ENCODE measurements around the gene M1AP.

The M1AP gene

GRCh38 chr2:74648009-74648443, at the start of gene M1AP:
Gene M1AP, minus strand, starts transcription at chr2:74648330. Its CDS starts 8,055 bp downstream, at chr2:74640275.
- DNase-seq (ENCODE audit: low read depth): no peak

DNA sequence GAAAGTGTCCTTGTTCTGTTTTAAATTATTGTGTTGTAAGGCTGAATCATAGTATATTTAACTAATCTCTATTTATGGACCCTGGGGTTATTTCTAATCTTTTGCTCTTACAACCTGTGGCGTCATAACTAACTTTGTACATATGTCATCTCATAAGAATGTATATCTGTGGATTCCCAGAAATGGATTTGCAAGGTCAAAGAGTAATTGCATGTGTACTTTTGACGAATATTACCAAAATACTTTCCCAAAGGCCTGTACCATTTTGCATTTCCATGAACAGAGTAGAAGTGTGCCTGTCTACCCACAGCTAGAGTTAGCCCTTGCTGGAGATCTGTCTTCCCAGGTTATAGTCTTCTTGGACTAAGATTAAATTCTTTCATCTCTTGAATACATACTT, 48.7 kb upstream of the M1AP start:
- DNase-seq (ENCODE audit: low read depth): peak; percentile 82

- DNase-seq (ENCODE audit: low read depth): no peak
Measured at GRCh38 chr2:74695663-74696062, 47.5 kb upstream of the M1AP start.

GRCh38 chr2:74694281-74694680, 46.2 kb upstream of the M1AP start:
- no peak for DNase-seq (ENCODE audit: low read depth)

- no peak for DNase-seq (ENCODE audit: low read depth)
Measured at GRCh38 chr2:74693668-74694067, 45.5 kb upstream of the M1AP start.

DNA sequence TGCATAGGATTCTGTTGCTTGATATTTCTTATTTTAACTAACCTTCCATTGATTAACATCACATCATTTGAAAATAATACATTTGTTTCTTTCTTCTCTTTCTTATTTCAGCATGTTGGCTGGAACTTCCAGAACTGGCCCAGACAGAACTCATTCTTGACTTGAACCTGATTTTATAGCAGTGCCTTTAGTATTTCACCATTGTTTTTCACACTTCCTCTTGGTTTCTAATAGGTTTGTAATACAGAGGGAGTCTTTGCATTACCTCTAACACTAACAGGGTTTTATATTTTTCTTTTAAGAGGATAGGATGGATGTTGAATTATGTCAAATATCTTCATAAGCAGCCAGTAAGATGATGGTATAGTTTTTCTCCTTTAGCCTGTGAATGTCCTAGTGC, 45.1 kb upstream of the M1AP start:
- no peak for DNase-seq (ENCODE audit: low read depth)

DNA sequence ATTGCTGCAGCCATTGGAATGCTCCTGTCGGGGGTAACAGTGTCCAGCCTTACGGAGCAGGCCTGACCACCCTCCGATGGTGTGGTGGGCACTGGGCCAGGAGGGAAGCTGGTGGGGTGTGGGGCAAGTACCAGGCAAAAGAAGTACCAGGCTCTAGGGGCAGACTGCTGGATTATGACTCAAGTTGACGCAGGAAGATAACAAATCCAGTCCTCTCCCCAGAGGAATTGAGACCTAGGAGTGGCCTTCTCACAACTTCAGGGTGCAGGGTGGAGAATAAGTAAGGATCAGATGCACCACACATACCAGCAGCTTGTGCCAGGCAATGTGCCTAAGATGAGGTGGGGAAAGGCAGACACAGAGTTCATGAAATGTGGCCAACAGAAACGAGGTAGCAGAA, 43.8 kb upstream of the M1AP start:
- DNase-seq (ENCODE audit: low read depth): no peak

GRCh38 chr2:74690571-74690970, 42.4 kb upstream of the M1AP start:
- peak; percentile 62 for DNase-seq (ENCODE audit: low read depth)

DNA sequence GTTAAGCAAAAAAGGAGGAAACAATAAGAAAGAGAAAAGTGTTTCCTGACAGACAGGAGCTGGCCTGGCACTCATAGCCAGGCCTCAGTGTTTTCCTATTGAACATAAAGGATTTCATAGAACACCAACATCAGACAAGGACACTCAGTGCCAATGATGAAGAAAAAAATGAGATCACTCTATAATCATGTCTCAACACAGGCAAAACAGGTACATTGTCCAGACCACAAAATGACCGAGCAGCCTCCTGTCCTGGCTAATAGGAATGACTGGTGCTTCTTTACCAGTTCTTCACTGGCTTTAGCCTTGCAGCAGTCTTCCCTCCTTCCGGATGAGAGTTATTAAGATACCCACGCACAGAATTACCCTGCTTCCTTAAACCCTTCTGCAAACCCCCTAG, 41.5 kb upstream of the M1AP start:
- DNase-seq (ENCODE audit: low read depth): no peak

DNA sequence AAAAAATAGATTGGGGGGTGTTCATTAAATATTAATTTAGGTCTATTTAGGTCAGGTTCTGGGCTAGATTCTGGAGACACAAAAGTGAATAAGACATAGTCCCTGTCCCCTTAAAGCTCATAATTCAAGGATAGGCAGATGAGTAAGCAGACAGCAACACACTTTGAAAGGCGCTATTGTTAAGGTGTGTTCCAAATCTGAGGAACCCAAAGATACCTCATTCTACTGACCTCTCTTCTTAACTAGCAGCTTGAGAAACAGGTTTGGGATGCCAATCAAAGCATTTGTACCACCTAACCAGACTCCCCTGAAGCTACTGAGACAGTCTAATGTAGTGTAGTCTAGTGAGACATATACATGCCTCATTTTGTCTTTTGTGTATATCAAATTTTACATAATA, 40.8 kb upstream of the M1AP start:
- DNase-seq (ENCODE audit: low read depth): no peak

GRCh38 chr2:74685408-74685807, 37.3 kb upstream of the M1AP start:
- DNase-seq (ENCODE audit: low read depth): no peak

GRCh38 chr2:74682501-74682900, 34.4 kb upstream of the M1AP start:
- DNase-seq (ENCODE audit: low read depth): no peak

- no peak for DNase-seq (ENCODE audit: low read depth)
Measured at GRCh38 chr2:74679615-74680014, 31.5 kb upstream of the M1AP start.

DNA sequence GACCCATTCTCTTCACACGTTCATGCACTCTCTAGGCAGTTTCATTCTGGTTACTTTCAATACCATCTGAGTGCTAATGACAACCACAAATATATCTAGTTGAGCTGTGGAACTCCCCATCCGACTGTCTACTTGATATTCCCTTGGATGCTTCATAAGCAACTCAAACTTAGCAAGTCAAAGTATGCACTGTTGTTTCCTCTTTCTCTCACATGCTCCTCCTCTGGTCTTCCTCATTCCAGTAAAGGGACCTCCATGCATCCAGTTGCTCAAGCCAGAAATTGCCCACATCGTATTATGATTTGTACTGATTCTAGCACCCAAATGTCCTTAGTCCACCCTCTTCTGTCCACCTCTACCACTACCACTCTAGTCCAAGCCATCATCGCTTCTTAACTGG, 28.2 kb upstream of the M1AP start:
- DNase-seq (ENCODE audit: low read depth): no peak

- no peak for DNase-seq (ENCODE audit: low read depth)
Measured at GRCh38 chr2:74675090-74675489, 27.0 kb upstream of the M1AP start.

DNA sequence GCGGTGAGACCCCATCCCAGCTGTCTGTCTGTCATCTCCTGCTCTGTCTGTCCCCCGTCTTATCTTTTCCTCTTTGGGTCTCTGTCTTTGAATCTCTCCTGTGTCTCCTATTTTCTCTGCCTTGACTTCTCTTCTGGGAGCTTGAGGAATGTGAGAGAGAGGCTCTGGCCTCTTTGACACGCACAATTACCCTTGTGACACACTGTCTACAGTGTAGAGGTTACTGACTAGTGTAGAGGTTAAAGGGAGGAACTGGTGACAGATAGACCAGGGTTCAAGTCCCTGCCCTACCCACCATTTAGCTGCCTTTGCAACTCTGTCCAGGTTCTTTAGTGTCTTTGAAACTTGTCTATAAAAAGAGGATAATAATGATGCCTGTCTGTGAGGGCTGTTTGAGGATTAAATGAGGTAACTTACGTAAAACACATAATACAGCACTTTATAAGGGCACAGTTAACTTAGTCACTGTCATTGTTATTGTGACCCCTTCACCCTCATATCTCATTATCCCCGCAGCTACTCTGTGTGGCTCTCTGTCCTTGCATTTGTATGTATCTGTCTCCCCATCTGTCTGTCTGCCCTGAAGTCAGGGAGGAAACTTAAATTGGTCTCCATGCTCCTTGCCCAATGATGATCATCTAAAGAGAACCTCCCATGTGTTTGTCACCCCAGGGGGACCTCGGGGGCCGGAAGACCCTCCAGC, 25.8 kb upstream of the M1AP start:
- no peak for DNase-seq (ENCODE audit: low read depth)

GRCh38 chr2:74671479-74671878, 23.3 kb upstream of the M1AP start:
- no peak for DNase-seq (ENCODE audit: low read depth)

- no peak for DNase-seq (ENCODE audit: low read depth)
Measured at GRCh38 chr2:74670263-74670662, 22.1 kb upstream of the M1AP start.

DNA sequence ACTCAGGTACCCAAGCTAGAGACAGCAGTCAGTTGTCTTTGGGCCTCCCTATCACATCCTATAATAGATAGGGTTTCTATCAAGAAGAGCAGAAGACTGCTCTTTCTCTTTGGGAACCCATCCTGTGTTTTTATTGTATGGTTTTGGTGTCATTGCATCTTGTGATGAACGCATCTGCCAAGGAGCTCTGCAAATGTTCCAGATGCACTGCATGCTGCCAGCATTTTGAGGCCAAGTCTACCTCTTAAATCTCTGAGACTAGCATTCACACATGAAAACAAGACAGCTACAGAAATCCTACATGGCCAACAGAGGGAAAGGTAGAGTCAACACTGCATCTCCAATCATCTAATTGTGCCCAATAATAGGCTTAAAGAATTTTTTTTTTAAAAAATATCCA, 20.0 kb upstream of the M1AP start:
- no peak for DNase-seq (ENCODE audit: low read depth)

- DNase-seq (ENCODE audit: low read depth): no peak
Measured at GRCh38 chr2:74659462-74659861, 11.3 kb upstream of the M1AP start.

- DNase-seq (ENCODE audit: low read depth): peak; percentile 27
Measured at GRCh38 chr2:74658516-74658915, 10.4 kb upstream of the M1AP start.

DNA sequence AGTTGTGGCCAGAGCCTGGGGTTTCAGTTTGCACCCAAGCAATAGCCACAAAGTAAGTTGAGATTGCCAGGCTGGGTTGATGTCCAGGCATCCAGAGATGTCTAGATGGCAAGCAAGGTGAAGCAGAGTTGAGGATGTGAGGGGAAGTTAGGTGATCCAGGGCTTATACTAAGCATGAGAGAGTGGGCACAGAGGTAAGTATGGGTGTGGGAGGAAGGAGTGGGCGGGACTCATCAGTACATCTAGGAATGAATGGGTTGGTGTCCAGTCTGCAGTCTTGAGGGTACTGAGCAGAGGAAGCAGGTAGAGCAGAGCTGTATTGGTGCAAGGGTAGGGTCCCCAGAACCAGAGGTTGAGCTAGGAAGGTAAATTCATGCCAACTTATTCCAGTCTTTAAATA, 7.4 kb upstream of the M1AP start:
- no peak for DNase-seq (ENCODE audit: low read depth)

DNA sequence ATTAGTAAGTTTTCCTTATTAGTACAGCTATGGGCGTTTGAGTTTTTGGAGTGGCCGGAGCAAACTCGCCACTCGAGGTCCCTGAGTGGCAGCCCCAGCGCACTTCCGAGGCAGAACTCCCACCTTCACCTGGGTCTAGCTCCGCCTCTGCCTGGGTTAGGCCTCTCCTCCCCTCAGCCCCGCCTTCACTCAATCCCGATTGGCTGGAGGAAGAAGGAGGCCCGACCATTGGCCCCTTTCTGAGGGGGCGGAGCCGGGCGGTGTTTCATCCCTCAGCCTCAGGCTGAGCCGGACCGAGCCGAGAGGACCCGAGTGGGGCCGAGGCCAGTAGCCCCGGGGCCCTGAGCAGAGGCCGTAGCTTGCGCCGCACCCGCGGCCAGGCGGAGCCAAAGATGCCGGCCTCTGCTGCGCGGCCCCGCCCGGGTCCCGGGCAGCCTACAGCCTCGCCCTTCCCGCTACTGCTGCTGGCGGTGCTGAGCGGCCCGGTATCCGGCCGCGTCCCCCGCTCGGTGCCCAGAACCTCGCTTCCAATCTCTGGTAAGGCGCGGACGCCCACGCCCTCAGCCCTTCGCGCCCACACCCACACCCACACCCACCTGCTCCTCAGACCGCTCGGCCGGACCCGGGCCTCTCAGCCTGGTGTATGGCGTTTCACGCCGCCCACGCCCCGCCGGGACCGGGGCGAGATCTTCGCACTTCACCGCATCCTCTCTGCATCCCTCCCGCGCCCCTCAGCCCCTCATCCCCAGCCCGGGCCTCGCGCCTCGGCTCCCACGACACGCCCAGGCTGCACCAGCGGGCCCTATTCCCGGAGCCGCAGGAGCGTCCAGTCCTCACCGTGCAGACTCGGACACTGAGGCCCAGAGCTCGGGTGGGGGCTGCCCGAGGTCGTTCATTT, 6.1 kb upstream of the M1AP start, which contains the start of gene SEMA4F:
TSS of gene SEMA4F (plus strand) at position 263 of the 898 bp plus-strand sequence. CDS start at position 393, 130 bp downstream.
- peak; percentile 88 for DNase-seq (ENCODE audit: low read depth)
